ENCODE results near the gene RGL4. TPM values are rescaled to one million over a fixed set of nuclear protein-coding genes. Genes with fewer than 3 reads are reported as not detected.

The RGL4 gene
- total and polyA plus RNA-seq, 2 of the 8 experiments (the other 6 are each of a cell fraction or from before 2014, with no cell fraction given) = not detected

DNA sequence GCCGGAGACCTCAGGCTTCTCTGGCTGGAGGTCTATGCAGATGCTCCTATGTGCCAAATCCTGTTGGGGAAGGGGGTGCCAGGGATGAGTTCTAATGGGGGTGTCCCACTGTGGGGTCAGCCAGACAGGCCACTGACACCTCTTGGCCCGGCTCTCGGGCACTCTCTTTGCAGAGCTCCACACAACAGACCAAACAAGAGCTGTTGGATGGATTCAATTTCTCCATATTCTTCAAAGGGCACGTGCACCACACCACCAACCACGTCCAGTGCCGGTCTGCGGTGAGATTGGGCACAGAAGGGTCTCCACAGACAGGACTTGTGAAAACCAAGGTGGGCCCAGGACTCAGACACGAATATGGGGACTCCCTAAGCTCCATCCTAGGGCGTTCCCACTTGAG, 2.2 kb upstream of the RGL4 start (continued):
- TF ChIP-seq, protein P1, sequence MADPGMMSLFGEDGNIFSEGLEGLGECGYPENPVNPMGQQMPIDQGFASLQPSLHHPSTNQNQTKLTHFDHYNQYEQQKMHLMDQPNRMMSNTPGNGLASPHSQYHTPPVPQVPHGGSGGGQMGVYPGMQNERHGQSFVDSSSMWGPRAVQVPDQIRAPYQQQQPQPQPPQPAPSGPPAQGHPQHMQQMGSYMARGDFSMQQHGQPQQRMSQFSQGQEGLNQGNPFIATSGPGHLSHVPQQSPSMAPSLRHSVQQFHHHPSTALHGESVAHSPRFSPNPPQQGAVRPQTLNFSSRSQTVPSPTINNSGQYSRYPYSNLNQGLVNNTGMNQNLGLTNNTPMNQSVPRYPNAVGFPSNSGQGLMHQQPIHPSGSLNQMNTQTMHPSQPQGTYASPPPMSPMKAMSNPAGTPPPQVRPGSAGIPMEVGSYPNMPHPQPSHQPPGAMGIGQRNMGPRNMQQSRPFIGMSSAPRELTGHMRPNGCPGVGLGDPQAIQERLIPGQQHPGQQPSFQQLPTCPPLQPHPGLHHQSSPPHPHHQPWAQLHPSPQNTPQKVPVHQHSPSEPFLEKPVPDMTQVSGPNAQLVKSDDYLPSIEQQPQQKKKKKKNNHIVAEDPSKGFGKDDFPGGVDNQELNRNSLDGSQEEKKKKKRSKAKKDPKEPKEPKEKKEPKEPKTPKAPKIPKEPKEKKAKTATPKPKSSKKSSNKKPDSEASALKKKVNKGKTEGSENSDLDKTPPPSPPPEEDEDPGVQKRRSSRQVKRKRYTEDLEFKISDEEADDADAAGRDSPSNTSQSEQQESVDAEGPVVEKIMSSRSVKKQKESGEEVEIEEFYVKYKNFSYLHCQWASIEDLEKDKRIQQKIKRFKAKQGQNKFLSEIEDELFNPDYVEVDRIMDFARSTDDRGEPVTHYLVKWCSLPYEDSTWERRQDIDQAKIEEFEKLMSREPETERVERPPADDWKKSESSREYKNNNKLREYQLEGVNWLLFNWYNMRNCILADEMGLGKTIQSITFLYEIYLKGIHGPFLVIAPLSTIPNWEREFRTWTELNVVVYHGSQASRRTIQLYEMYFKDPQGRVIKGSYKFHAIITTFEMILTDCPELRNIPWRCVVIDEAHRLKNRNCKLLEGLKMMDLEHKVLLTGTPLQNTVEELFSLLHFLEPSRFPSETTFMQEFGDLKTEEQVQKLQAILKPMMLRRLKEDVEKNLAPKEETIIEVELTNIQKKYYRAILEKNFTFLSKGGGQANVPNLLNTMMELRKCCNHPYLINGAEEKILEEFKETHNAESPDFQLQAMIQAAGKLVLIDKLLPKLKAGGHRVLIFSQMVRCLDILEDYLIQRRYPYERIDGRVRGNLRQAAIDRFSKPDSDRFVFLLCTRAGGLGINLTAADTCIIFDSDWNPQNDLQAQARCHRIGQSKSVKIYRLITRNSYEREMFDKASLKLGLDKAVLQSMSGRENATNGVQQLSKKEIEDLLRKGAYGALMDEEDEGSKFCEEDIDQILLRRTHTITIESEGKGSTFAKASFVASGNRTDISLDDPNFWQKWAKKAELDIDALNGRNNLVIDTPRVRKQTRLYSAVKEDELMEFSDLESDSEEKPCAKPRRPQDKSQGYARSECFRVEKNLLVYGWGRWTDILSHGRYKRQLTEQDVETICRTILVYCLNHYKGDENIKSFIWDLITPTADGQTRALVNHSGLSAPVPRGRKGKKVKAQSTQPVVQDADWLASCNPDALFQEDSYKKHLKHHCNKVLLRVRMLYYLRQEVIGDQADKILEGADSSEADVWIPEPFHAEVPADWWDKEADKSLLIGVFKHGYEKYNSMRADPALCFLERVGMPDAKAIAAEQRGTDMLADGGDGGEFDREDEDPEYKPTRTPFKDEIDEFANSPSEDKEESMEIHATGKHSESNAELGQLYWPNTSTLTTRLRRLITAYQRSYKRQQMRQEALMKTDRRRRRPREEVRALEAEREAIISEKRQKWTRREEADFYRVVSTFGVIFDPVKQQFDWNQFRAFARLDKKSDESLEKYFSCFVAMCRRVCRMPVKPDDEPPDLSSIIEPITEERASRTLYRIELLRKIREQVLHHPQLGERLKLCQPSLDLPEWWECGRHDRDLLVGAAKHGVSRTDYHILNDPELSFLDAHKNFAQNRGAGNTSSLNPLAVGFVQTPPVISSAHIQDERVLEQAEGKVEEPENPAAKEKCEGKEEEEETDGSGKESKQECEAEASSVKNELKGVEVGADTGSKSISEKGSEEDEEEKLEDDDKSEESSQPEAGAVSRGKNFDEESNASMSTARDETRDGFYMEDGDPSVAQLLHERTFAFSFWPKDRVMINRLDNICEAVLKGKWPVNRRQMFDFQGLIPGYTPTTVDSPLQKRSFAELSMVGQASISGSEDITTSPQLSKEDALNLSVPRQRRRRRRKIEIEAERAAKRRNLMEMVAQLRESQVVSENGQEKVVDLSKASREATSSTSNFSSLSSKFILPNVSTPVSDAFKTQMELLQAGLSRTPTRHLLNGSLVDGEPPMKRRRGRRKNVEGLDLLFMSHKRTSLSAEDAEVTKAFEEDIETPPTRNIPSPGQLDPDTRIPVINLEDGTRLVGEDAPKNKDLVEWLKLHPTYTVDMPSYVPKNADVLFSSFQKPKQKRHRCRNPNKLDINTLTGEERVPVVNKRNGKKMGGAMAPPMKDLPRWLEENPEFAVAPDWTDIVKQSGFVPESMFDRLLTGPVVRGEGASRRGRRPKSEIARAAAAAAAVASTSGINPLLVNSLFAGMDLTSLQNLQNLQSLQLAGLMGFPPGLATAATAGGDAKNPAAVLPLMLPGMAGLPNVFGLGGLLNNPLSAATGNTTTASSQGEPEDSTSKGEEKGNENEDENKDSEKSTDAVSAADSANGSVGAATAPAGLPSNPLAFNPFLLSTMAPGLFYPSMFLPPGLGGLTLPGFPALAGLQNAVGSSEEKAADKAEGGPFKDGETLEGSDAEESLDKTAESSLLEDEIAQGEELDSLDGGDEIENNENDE (IDR thresholded peaks at IDR 0.05; ENCODE audit: insufficient replicate concordance, low read length) = no peak
- TF ChIP-seq HDAC2 (IDR thresholded peaks at IDR 0.05; ENCODE audit: borderline replicate concordance in 1 of 2, low read depth in 2 of 2, low read length in 2 of 2) (no peak), TCF12 (IDR thresholded peaks at IDR 0.05; ENCODE audit: low read depth, low read length) (no peak), ZNF274 (IDR thresholded peaks at IDR 0.05; ENCODE audit: borderline replicate concordance, extremely low read depth, low read length) (no peak), RAD21 (IDR thresholded peaks at IDR 0.05 in 1 of 2, conservative IDR thresholded peaks at IDR 0.05 in 1 of 2; ENCODE audit: low read depth in 2 of 2, low read length in 2 of 2) (no peak), HDAC6 (IDR thresholded peaks at IDR 0.05; ENCODE audit: low read depth, low read length) (no peak), JUN (IDR thresholded peaks at IDR 0.05; ENCODE audit: low read depth, low read length) (no peak)

Measured in H1 (cell line).